Measurements from ENCODE around the gene CAPRIN2. TPM values are rescaled to one million over a fixed set of nuclear protein-coding genes. Genes with fewer than 3 reads are reported as not detected.

The CAPRIN2 gene
- polyA plus RNA-seq, 1 donor, result 28.5 TPM

GRCh38 chr12:30764251-30764650, 9.5 kb upstream of the CAPRIN2 start:
- no peak for DNase-seq

GRCh38 chr12:30763053-30763452, 8.3 kb upstream of the CAPRIN2 start:
- no peak for DNase-seq

GRCh38 chr12:30761730-30762129, 7.0 kb upstream of the CAPRIN2 start:
- DNase-seq, result no peak

- DNase-seq, result no peak
Measured at GRCh38 chr12:30757316-30757715, 2.6 kb upstream of the CAPRIN2 start.

- DNase-seq, result no peak
Measured at GRCh38 chr12:30756074-30756473, 1.3 kb upstream of the CAPRIN2 start.

GRCh38 chr12:30755395-30755762, 628 bp upstream of the CAPRIN2 start:
- DNase-seq, result no peak

GRCh38 chr12:30754383-30754749, 385 bp downstream of the CAPRIN2 start:
- no peak for DNase-seq

- peak; percentile 18 for DNase-seq
Measured at GRCh38 chr12:30753751-30754382, 884 bp downstream of the CAPRIN2 start.

- DNase-seq, result peak; percentile 4
Measured at GRCh38 chr12:30753233-30753632, 1.5 kb downstream of the CAPRIN2 start.

GRCh38 chr12:30752255-30752654, 2.5 kb downstream of the CAPRIN2 start:
- DNase-seq, result no peak

- no peak for DNase-seq
Measured at GRCh38 chr12:30748147-30748546, 6.6 kb downstream of the CAPRIN2 start.

- no peak for DNase-seq
Measured at GRCh38 chr12:30746190-30746589, 8.6 kb downstream of the CAPRIN2 start.

GRCh38 chr12:30744321-30744720, 10.4 kb downstream of the CAPRIN2 start:
- no peak for DNase-seq

GRCh38 chr12:30740274-30740673, 14.5 kb downstream of the CAPRIN2 start:
- no peak for DNase-seq

- no peak for DNase-seq
Measured at GRCh38 chr12:30739020-30739419, 15.7 kb downstream of the CAPRIN2 start.

GRCh38 chr12:30732954-30733637, 21.7 kb downstream of the CAPRIN2 start:
- no peak for DNase-seq

- DNase-seq, result no peak
Measured at GRCh38 chr12:30730011-30730410, 24.7 kb downstream of the CAPRIN2 start.

- no peak for DNase-seq
Measured at GRCh38 chr12:30729547-30729946, 25.2 kb downstream of the CAPRIN2 start.

GRCh38 chr12:30726647-30727046, 28.1 kb downstream of the CAPRIN2 start:
- DNase-seq, result no peak

GRCh38 chr12:30725739-30726138, 29.0 kb downstream of the CAPRIN2 start:
- DNase-seq, result no peak

- no peak for DNase-seq
Measured at GRCh38 chr12:30719060-30719459, 35.7 kb downstream of the CAPRIN2 start.

- DNase-seq, result no peak
Measured at GRCh38 chr12:30707613-30708342, 47.0 kb downstream of the CAPRIN2 start.

GRCh38 chr12:30706476-30706875, 48.3 kb downstream of the CAPRIN2 start:
- DNase-seq, result no peak

- no peak for DNase-seq
Measured at GRCh38 chr12:30701056-30701455, 53.7 kb downstream of the CAPRIN2 start.
